ENCODE results near the gene TRAF3.

GRCh38 chr14:102943454-102943853, 166.2 kb downstream of the TRAF3 start:
- TF ChIP-seq EZH2 (IDR thresholded peaks at IDR 0.05; ENCODE audit: borderline replicate concordance, low read length) (no peak), CTCF (conservative IDR thresholded peaks at IDR 0.05 in 1 of 2, IDR thresholded peaks at IDR 0.05 in 1 of 2; ENCODE audit: extremely low read depth in 1 of 2, insufficient read depth in 1 of 2, low read depth in 1 of 2, low read length in 2 of 2) (no peak)
